ENCODE measurements around the gene CLBA1.
"Not testable (repeated sequence)": the region's sequence is repeated elsewhere in the genome, so short reads cannot be mapped to it uniquely, and the experiment has no call there.

Gene CLBA1

DNA sequence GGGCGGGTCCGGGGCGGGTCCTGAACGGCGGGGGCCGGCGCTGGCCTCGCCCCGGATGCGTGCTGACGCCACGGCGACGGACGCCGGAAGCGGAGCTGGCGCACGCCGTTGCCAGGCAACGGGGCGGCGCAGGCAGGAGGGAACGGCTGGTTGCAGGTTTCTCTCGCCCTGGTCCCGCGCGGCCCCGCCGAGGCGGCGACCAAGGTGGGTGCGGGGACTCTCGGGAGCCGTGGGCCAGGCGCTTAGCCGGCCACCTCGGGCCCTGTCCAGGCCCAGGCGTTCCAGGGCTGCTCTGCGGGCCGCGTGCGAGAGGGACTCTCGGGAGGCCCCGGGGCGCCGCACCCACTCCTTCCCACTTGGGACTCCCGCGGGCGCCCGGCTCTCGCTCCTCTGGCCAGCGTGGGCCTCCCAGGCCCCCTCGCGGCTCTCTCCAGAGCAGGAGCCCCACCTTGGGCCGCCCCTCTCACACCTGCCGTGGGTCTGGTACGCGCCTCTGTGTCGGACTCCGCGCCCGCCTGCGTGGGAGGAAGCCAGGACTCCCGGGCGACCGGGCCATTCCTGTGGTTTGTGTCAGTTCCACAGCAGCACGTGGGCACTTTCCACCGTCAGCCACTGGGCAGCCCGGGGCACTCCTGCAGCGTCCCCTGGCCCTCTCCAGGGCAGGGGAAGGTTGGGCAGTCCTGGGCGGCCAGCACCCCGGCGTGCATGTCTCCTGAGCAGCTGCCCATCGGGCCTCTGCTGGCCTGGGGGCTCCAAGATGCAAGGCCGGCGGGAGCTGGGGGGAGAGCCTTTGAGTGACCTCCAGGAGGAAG, at the start of gene CLBA1:
Gene CLBA1, plus strand, starts transcription at position 114 of the 812 bp plus-strand sequence. Its CDS starts 644 bp downstream, at position 758.
- peak; percentile 73 for DNase-seq

GRCh38 chr14:104935955-104936354, 49.6 kb upstream of the CLBA1 start:
- DNase-seq, result no peak

DNA sequence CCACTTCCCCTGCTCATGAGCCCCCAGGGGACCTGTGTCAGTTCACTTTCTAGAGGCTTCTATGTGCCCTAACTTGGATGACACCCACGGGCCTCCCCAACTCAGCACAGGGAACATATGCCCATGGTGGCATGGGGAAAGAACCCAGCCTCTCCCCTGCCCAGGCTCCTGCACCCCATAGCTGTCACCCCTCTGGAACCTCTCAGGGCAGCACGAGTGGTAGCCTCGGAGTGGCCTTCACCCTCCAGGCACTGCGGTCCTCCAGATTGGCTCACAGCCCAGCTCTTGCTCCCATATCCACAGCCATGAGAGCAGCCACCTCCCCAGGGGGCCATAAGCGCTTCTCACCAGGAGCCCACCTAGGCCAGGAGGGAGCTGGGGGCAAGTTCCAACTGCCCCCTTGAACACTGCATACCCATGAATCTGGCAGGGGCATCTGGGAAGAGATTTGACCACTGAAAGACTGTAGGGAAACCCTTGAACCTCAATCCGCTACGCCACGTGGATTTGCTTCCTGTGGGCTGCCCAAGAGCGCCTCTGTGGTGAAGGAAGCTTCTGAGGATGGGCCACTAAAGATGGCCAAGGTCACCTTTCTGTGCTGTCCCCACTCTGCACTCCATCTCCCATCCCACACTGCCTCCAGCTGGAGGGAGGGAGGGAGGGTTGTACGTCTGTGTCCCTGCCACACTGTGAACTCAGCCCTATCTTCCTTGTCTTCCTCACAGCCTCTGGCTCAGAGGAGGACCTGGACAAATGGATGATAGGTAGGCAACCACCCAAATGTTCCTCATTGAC, 49.0 kb upstream of the CLBA1 start:
- DNase-seq, result no peak

DNA sequence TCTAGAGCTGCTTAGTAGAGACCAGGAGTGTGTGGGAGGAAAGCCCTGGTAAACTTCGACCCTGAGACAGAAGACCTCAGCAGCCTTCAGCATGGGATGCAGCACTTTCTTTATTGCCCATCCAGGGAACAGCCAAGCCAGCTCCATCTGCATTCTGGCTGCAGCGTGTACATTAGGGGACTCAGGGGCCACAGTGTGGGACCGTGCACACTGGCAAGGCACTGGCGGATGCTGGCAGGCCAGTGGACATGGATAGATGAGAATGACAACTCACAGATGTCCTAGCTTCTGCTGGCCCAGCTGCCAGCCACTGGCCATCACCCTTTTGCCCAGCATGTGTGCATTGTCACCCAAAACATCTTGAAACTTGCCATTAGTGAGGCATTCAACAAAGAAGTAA, 48.4 kb upstream of the CLBA1 start:
- DNase-seq, result no peak

DNA sequence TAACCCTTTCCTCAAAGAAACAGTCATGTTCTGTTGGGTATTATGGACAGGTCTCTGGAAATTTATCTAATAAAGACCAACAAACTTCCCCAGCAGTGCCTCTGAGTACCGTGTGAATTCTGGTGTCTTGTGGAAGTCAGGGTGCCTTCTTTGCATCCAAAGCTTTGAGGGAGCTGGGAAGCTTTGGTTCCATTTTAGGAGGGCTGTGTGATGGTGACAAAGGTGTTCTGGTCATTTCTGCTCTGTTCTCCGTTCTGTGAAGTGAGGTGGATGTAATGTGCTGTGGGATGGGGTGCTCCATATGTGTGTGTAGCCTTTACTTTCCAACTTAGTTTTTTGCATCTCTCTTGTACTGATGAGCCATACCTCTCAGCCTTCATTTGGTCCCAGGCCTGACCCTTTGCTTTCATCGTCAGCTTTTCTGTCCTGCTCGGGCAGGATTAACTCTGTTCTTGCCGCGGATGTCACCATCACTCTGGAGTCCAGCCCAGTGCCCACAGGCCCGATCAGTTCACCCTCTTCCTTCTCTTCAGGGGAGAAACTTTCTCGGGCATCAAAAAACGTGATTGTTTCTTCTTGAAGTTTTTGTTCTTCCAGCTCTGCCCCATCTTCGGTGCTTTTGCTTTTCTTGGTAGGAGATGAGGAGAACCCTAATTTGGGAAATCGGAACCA, 47.8 kb upstream of the CLBA1 start:
- DNase-seq, result no peak

DNA sequence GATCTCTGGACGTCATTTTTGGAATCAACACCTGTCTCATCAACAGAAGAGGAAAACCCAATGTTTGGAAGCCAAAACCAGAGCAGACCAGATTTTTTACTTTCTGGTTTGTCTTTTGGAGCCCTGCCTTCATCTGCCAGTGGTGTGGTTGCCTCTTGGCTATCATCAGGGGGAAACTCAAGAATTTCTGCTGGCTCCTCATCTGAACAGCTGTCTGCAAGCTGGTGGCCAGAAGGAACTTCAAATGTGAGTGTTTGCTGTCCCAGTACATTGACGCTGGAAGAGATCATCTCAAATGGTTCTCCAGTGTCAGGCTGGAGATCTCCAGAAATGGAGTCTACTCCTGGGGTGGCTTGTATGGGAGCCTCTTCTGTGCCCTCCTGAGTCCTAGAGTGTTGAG, 47.2 kb upstream of the CLBA1 start:
- DNase-seq, result no peak

- DNase-seq, result no peak
Measured at GRCh38 chr14:104938960-104939359, 46.6 kb upstream of the CLBA1 start.

GRCh38 chr14:104939666-104940410, 45.8 kb upstream of the CLBA1 start:
- DNase-seq, result no peak

DNA sequence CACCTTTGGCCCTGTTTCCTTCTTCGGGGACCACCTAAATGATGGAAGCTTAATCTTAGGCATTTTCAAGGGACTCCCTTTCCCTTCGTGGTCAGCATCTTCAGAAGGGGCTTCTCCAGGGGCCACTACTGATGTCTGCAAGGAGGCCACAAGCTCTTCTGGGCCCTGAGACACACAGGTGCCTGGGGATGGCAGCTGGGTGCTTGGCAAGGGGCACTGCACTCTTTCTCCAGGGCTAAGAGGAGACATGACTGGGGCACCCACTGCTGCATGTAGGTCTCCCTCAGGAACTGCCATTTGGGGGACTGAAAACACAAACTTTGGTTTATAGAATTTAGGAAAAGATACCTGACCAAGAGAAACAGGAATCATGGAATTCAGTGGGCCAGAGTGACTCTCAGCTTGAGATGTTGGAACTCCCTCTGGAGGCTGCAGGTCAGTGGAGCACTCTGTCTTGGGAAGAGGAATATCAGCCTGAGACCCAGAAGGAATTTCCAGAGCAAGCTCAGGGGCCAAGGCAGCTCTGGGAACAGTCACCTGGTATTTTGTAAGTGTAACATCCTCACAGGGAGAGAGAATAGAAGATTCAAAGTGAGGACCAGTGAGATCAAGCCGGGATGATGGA, 45.0 kb upstream of the CLBA1 start:
- DNase-seq, result no peak

GRCh38 chr14:104941508-104942365, 43.9 kb upstream of the CLBA1 start:
- DNase-seq, result no peak

- DNase-seq, result no peak
Measured at GRCh38 chr14:104942586-104942985, 43.0 kb upstream of the CLBA1 start.

DNA sequence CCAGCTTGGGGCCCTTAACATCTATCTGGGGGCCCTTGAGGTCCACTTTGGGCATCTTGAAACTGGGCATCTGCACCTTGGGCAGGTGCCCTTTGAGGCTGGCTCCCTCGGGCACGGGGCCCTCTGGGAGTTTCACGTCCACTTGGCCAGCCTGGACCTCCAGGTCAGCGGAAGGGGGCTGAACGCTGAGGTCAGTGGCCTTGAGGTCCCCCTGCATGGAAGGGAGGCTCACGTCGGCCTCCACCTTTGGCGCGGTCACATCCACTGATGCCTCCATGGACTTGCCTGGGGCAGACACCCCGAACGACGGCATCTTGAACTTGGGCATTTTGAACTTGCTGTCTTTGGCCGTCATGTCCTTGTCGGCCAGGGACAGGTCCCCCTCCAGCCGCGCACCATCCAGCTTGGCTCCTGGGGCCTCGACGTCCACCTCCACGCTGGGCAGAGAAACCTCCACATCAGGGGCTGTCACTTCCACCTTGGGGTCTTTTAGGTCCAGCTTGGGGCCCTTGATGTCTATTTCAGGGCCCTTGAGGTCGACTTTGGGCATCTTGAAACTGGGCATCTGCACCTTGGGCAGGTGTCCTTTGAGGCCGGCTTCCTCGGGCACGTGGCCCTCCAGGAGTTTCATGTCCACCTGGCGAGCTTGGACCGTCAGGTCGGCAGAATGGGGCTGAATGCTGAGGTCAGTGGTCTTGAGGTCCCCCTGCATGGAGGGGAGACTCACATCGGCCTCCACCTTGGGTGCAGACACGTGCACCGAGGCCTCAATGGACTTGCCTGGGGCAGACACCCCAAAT, 42.2 kb upstream of the CLBA1 start:
- DNase-seq, result not testable (repeated sequence)

DNA sequence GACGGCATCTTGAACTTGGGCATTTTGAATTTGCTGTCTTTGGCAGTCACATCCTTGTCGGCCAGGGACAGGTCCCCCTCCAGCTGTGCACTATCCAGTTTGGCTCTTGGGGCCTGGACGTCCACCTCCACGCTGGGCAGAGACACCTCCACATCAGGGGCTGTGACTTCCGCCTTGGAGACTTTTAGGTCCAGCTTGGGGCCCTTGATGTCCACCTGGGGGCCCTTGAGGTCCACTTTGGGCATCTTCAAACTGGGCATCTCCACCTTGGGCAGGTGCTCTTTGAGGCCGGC, 41.6 kb upstream of the CLBA1 start:
- DNase-seq, result not testable (repeated sequence)

- DNase-seq, result not testable (repeated sequence)
Measured at GRCh38 chr14:104944436-104945205, 41.0 kb upstream of the CLBA1 start.

GRCh38 chr14:104945266-104945665, 40.3 kb upstream of the CLBA1 start:
- not testable (repeated sequence) for DNase-seq

DNA sequence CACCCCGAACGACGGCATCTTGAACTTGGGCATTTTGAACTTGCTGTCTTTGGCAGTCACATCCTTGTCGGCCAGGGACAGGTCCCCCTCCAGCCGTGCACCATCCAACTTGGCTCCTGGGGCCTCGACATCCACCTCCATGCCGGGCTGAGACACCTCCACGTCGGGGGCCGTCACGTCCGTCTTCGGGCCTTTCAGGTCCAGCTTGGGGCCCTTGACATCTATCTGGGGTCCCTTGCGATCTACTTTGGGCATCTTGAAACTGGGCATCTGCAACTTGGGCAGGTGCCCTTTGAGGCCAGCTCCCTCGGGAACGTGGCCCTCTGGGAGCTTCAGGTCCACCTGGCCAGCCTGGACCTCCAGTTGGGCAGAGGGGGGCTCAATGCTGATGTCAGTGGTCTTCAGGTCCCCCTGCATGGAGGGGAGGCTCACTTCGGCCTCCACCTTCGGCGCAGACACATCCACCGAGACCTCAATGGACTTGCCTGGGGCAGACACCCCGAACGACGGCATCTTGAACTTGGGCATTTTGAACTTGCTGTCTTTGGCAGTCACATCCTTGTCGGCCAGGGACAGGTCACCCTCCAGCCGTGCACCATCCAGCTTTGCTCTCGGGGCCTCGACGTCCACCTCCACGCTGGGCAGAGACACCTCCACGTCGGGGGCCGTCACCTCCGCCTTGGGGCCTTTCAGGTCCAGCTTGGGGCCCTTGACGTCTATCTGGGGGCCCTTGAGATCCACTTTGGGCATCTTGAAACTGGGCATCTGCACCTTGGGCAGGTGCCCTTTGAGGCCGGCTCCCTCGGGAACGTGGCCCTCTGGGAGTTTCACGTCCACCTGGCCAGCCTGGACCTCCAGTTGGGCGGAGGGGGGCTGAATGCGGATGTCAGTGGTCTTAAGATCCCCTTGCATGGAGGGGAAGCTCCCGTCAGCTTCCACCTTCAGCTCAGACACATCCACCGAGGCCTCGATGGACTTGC, 39.3 kb upstream of the CLBA1 start:
- not testable (repeated sequence) for DNase-seq

DNA sequence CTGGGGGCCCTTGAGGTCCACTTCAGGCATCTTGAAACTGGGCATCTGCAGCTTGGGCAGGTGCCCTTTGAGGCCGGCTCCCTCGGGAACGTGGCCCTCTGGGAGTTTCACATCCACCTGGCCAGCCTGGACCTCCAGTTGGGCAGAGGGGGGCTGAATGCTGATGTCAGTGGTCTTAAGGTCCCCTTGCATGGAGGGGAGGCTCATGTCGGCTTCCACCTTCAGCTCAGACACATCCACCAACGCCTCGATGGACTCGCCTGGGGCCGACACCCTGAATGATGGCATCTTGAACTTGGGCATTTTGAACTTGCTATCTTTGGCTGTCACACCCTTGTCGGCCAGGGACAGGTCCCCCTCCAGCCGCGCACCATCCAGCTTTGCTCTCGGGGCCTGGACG, 38.4 kb upstream of the CLBA1 start:
- not testable (repeated sequence) for DNase-seq
